Smooth muscle cell of bladder (primary cell): ENCODE measurements around the gene NEIL3. TPM values are rescaled to one million over a fixed set of nuclear protein-coding genes. Genes with fewer than 3 reads are reported as not detected.

Experiments used
- total RNA-seq: library from RNA; depleted of rRNA; stranded (reverse); fragments of >200 nt; gene quantifications from 2 replicates; pipeline ENCODE4 v1.2.3, GENCODE V29; 2014

Gene NEIL3, protein sequence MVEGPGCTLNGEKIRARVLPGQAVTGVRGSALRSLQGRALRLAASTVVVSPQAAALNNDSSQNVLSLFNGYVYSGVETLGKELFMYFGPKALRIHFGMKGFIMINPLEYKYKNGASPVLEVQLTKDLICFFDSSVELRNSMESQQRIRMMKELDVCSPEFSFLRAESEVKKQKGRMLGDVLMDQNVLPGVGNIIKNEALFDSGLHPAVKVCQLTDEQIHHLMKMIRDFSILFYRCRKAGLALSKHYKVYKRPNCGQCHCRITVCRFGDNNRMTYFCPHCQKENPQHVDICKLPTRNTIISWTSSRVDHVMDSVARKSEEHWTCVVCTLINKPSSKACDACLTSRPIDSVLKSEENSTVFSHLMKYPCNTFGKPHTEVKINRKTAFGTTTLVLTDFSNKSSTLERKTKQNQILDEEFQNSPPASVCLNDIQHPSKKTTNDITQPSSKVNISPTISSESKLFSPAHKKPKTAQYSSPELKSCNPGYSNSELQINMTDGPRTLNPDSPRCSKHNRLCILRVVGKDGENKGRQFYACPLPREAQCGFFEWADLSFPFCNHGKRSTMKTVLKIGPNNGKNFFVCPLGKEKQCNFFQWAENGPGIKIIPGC
- 1.3 and 1.8 TPM in 2 replicates for total RNA-seq

DNA sequence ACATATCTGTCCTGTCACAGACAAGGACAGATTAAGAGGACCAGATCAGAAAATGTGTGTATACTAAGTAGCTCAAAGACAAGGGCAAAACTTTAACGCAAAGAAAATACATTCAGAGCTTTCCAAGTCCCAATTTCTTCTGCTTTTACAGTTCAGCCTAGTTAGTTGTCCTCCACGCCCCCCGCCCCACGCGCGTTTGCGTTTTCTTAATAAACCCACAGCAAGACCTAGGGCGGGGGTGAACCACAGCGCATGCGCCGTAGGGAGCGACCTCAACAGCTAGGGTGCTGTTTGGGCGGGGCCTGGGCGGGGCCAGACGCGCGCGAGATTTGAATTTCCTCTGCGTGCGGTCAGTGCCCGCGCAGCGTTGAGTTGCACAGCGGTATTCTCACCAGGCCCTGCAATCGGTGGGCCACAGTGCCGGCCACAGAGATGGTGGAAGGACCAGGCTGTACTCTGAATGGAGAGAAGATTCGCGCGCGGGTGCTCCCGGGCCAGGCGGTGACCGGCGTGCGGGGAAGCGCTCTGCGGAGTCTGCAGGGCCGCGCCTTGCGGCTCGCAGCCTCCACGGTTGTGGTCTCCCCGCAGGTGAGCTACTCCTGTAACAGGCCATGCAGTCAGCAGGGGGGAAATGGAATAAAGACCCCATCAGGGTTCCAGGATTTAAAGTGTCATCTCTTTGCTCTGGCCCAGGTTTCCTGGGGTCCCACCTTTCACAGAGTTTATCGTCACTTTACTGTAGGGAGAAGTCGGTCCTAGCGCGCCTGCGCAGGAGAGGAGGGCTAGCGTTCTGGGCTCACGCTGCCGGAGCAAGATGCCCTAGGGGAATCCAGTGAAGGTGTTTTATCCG, at the start of gene NEIL3:
TSS of gene NEIL3 (plus strand) at position 353 of the 850 bp plus-strand sequence. CDS start at position 433, 80 bp downstream.

Other genes starting within 250 kb of the NEIL3 start
- gene AGA, start 132.6 kb downstream of the NEIL3 start, total RNA-seq = 58.9 and 77.3 TPM in 2 replicates